HG03135 (cell line): ENCODE measurements around the gene MGME1.

Experiments
- ATAC-seq: cut with Tn5 transposase; IDR thresholded peaks from one replicate; pipeline ENCODE4 v1.9.1; 2021; ENCODE audit warnings: mild to moderate bottlenecking, moderate library complexity; ENCODE audit not compliant: unreplicated experiment

The MGME1 gene, protein sequence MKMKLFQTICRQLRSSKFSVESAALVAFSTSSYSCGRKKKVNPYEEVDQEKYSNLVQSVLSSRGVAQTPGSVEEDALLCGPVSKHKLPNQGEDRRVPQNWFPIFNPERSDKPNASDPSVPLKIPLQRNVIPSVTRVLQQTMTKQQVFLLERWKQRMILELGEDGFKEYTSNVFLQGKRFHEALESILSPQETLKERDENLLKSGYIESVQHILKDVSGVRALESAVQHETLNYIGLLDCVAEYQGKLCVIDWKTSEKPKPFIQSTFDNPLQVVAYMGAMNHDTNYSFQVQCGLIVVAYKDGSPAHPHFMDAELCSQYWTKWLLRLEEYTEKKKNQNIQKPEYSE

GRCh38 chr20:17968366-17969277, at the start of gene MGME1, which contains the start of gene SNX5:
MGME1 (plus strand) TSS chr20:17969018; CDS start chr20:17969860, 842 bp downstream.
SNX5 (minus strand) TSS chr20:17968794; CDS start chr20:17968425, 369 bp downstream.
- peak; percentile 84 for ATAC-seq

DNA sequence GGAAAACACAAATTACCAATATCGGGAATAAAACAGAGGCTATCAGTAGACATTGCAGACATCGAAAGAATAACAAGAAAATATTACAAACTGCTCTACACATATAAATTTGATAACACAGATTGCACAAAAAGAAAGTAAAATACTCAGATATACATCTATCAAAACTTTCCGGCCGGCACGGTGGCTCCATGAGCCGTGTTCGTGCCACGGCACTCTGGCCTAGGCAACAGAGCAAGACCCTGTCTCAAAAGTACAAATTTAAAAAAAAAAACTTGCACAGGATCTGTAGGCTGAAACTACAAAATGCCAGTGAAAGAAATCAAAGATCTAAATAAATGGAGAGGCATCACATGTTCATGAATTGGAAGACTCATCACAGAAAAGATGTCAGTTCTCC, 49.7 kb upstream of the MGME1 start:
- ATAC-seq, result no peak

DNA sequence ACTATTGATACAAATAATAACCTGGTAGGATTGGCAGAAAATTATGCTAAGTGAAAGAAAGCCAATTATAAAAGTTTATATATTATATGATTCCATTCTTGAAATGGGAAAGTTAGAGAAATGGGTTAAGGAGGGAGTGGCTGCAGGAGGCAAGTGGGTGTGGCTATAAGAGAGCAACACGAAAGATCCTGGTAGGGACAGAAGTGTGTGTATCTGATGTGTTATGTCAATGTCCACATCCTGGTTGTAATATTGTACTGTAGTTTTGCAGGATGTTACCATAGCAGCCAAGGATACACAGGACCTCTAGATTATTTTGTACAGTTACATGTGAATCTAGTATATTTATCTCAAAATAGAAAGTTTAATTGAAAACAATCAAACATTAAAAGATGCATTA, 47.0 kb upstream of the MGME1 start:
- ATAC-seq, result no peak

DNA sequence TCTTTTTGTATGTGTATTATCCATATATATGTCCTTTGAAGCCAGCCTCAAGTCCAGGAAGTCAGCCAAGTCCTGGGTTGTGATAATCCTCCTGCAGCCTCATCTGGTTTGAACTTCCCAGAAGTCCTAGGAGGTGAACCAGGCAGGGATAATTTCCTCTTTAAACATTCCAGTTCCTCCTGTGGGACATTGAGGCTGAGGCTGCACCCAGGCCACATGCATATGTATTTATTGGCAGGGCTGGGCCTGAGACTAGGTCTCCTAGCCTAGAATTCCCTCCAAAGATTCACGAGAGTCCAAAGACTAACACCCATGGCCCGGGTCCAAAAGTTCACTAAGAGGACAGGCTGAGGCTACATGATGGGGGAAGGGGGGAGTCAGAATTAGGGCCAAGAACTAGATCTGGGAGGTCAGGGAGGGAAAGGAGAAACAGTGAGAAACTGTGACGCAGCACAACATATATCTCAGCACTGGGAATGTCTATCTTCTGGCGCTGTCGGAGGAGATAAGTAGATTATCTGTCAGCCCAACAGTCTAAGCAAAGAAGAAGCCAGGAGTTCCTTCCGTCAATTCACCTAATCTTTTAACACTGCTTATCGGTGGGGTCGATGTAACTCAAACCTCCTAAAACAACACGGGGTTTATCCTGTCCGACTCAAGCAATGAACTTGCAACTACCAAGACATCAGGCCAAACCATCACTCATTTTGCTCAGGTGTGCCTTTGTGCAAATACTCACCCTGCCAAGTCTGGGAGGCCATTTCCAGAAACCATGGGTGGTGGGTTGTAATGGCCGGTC, 43.5 kb upstream of the MGME1 start:
- no peak for ATAC-seq

- ATAC-seq, result no peak
Measured at GRCh38 chr20:17925940-17926300, 42.9 kb upstream of the MGME1 start.

- no peak for ATAC-seq
Measured at GRCh38 chr20:17928211-17928611, 40.6 kb upstream of the MGME1 start.

- no peak for ATAC-seq
Measured at GRCh38 chr20:17928633-17929311, 40.0 kb upstream of the MGME1 start.

DNA sequence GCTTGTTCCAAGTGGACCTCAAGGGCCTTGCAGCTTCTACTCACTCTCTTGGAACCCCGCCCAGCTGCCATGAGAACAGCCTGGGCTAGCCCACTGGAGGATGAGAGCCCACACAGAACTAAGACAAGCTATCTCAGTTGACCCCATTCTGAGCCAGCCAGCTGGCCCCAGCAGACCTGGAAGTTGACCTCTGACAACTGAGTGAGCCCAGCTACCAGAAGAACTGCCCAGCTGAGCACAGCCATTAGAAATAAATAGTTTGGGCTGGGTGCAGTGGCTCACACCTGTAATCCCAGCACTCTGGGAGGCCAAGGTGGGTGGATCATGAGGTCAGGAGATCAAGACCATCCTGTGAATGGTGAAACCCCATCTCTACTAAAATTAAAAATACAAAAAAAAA, 37.3 kb upstream of the MGME1 start:
- no peak for ATAC-seq

- ATAC-seq, result no peak
Measured at GRCh38 chr20:17932396-17932795, 36.4 kb upstream of the MGME1 start.

GRCh38 chr20:17933121-17933520, 35.7 kb upstream of the MGME1 start:
- no peak for ATAC-seq

GRCh38 chr20:17933711-17934110, 35.1 kb upstream of the MGME1 start:
- ATAC-seq, result no peak

DNA sequence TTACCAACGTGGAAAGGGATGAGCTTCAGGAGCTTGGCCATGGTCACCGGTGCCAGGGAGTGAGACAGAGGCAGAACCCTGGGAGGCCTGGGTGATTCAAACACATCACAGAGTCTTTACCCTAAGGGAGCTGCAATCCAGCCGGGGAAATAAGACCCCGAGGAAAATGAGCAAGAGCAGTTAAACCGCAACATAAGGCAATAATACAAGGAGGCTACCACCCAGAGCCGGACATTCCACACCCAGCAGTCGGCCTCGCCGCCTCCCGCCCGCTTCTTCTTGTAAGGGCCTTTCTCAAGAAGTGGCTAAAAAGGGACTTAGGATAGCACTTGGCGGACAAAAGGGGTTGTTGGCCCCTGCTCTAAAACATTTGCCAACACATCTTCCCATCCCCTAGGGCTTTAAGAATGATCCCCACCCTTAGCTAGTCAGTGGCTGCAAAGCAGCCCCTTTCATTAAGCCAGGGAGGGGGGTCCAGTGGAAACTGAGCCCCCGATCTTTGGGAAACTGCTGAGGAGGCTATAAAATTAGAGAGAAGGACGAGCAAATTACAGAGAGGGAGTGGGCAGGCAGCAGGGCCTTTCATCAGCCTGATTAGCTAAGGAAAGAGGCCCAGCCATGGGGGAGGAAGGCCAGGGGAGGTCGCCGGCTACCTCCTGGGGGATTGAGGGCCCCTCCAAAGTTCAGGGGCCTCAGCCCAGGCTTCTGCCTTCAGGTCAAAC, 34.5 kb upstream of the MGME1 start:
- no peak for ATAC-seq

DNA sequence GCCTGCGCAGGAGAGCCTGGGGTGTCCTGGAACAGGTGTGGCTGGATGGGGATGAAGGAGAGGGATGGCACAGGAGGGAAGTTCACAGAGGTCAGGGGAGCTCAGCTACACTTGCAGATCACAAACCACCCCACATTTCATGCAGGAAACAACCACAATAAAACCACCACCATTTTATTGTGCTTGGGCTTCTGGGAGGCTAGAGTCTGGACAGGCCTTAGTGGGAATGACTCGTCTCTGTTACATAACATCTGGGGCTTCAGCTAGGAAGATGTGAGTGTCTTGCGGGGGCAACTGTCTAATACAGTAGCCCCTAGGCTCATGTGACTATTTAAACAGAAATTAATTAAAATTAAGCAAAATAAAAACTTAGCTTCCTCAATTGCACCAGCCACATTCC, 33.6 kb upstream of the MGME1 start:
- ATAC-seq, result no peak

- no peak for ATAC-seq
Measured at GRCh38 chr20:17935761-17936160, 33.1 kb upstream of the MGME1 start.

GRCh38 chr20:17936286-17936760, 32.5 kb upstream of the MGME1 start:
- no peak for ATAC-seq

- ATAC-seq, result no peak
Measured at GRCh38 chr20:17936761-17937732, 31.8 kb upstream of the MGME1 start.

DNA sequence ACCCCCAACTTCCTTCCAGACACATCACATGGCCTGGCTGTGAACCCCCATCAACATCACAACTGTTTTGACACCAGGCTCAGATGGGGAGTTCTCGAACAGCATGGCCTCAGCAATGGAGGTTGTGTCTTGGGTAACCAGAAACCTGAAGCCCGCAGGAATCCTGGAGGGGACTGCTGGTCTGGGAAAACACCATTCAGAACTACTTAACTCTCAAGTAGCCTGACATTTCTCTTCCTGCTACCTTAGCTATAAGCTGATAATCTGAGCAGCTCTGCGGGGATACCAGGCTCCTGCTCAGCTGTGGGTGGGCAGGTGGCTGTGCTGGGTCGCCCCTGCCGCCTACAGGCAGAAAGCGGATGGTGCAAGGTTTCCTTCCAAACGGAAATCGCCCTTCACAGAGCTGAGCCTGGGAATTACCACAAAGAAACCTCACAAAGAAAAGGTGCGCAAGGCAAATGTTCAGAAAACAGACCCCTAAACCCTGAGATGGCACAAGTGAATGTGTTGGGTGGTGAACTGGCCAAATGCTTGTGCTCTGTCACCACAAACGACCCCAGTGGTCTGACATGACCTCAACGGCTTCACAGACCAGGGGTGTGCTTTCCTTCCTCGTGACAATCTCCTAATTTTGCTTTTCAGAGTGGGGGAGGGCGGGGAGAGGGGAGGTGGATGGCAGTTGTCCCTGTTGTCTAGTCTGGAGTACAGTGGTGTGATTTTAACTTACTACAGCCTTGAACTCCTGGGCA, 29.8 kb upstream of the MGME1 start:
- ATAC-seq, result peak; percentile 72
